Aorta (tissue), 5 donors: ENCODE results near the gene ZNF488. TPM values are rescaled to one million over a fixed set of nuclear protein-coding genes. Genes with fewer than 3 reads are reported as not detected.

ENCODE experiments used
- ATAC-seq: fragments of 200-7000 bp; cut with Tn5 transposase; one replicate; pipeline ENCODE4 v1.9.1; 2022; ENCODE audit warnings: moderate library complexity; ENCODE audit not compliant: low FRiP score
- DNase-seq, 2 donors: peaks; one replicate each; pipeline ENCODE4 v3.0.0-alpha.2; 2020
- H3K27ac ChIP-seq, 2 donors: one replicate each; pipeline ENCODE4 v1.5.1; 2013; ENCODE audit warnings: low read length in 2 of 2, mild to moderate bottlenecking in 2 of 2, moderate library complexity in 2 of 2, control low read depth in 1 of 2, inconsistent platforms in 1 of 2, low read depth in 1 of 2
- H3K27me3 ChIP-seq, 2 donors: one replicate each; pipeline ENCODE4 v1.6.1; 2013; ENCODE audit warnings: control low read depth in 1 of 2, low read length in 1 of 2, mild to moderate bottlenecking in 1 of 2, moderate library complexity in 1 of 2; ENCODE audit not compliant: insufficient read depth in 2 of 2, control insufficient read depth in 1 of 2
- H3K36me3 ChIP-seq, 2 donors: one replicate each; pipeline ENCODE4 v1.6.1; 2013; ENCODE audit warnings: control low read depth in 1 of 2, low read length in 1 of 2, mild to moderate bottlenecking in 1 of 2; ENCODE audit not compliant: insufficient read depth in 2 of 2, control insufficient read depth in 1 of 2
- H3K4me1 ChIP-seq, 2 donors: one replicate each; pipeline ENCODE4 v1.6.1; 2013; ENCODE audit warnings: low read length in 2 of 2, control low read depth in 1 of 2, mild to moderate bottlenecking in 1 of 2, moderate library complexity in 1 of 2; ENCODE audit not compliant: insufficient read depth in 2 of 2, control insufficient read depth in 1 of 2
- H3K4me3 ChIP-seq, 2 donors: one replicate each; pipeline ENCODE4 v1.5.1; 2013; ENCODE audit warnings: low read length in 2 of 2, control low read depth in 1 of 2, mild to moderate bottlenecking in 1 of 2
- H3K9me3 ChIP-seq: one replicate; pipeline ENCODE4 v1.6.1; 2013; ENCODE audit warnings: mild to moderate bottlenecking, low read length; ENCODE audit not compliant: control insufficient read depth
- WGBS, 2 donors: extraction: QIAGEN DNeasy Blood & Tissue Kit; methylation state at CpG; one replicate each; pipeline ENCODE4 v1.1.7; 2013; 5-methylcytosine and 5-hydroxymethylcytosine counted together
- intact Hi-C, 2 donors: fragments of 100-400 bp; cut with DNase I; formaldehyde crosslinking; loops; one replicate each; pipeline versions ENCODE4 v1.14.2 to v1.15.0; 2022
- long read RNA-seq, 2 donors: library from polyadenylated mRNA; unstranded; transcript quantifications; one replicate each; pipeline ENCODE4 v2.0.0, GENCODE V29; 2020 to 2021
- polyA plus RNA-seq, 2 donors: library from polyadenylated mRNA; stranded (reverse); fragments of 200-250 nt; gene quantifications; one replicate each; pipeline ENCODE4 v1.2.3, GENCODE V29; 2013
- total RNA-seq, 2 donors: library from RNA; stranded (reverse); fragmentation: NEBNext Ultra II Directional; extraction: Animal tissue kit (Norgen Biotek cat#: 25700); gene quantifications; one replicate each; pipeline ENCODE4 v1.2.1, GENCODE V29; 2021
- donor health status: healthy with polysubstance abuse.
- donor health status: Bipolar disorder and iron deficiency.
- donor health status: DM: no; HTN: no; CAD: no.
- donor health status: DM: no; HTN: no; CAD: no.
- donor health status: DM: yes; HTN: yes; CAD: no.

ZNF488 gene
- total RNA-seq, result under 1 TPM in 1 of 2 donors, not detected in 1; 0.12 TPM
- 1 to 10 TPM in 1 of 2 donors, under 1 TPM in 1; 0.20 to 3.8 TPM for polyA plus RNA-seq
- long read RNA-seq, donor 1, result 0 reads
- long read RNA-seq, donor 2, partial matches to known transcripts, result 1 of 2 reads
- long read RNA-seq, donor 2, other reads (novel, unspliced or antisense), result 0 of 2 reads

GRCh38 chr10:47384148-47384921 lies at the start of gene ZNF488:
Gene ZNF488, minus strand, starts transcription at chr10:47384293. Its CDS starts 15,464 bp downstream, at chr10:47368829.
- ATAC-seq, result peak; percentile 96
- no peaks in the 10 kb centered on the region for H3K9me3 ChIP-seq
- no peaks in the 10 kb centered on the region for H3K36me3 ChIP-seq
- peak within 1 kb of the TSS in 1 of 2 donors; percentile 28 for H3K27ac ChIP-seq
- DNase-seq, result peak; percentile 85 to 94
- H3K27me3 ChIP-seq, result no peaks in the 10 kb centered on the region
- H3K4me3 ChIP-seq, result peak within 1 kb of the TSS; percentile 80 to 82
- WGBS, 2 donors, result 0 to 1% methylated on average over 43 to 75 of the region's 75 CpGs
- no peaks in the 10 kb centered on the region for H3K4me1 ChIP-seq
- intact Hi-C loops, result no loop called here

- H3K4me1 ChIP-seq, result no peaks in the 10 kb centered on the region
- intact Hi-C loops, result no loop called here
- no peak overlapping the region for H3K4me3 ChIP-seq
- ATAC-seq (no peak), DNase-seq (no peak)
- WGBS, 2 donors, result 87% methylated on average over 4 of the region's 4 CpGs
- no peaks in the 10 kb centered on the region for H3K9me3 ChIP-seq
- no peaks in the 10 kb centered on the region for H3K27me3 ChIP-seq
- H3K36me3 ChIP-seq, result no peaks in the 10 kb centered on the region
- H3K27ac ChIP-seq, result no peak overlapping the region
Observed at GRCh38 chr10:47425813-47426419, 41.8 kb upstream of the ZNF488 start.

- no peaks in the 10 kb centered on the region for H3K36me3 ChIP-seq
- DNase-seq (no peak), ATAC-seq (no peak)
- 65 to 67% methylated on average over 8 of the region's 8 CpGs for WGBS, 2 donors
- intact Hi-C loops, result no loop called here
- H3K9me3 ChIP-seq, result no peaks in the 10 kb centered on the region
- no peak overlapping the region for H3K4me3 ChIP-seq
- H3K27me3 ChIP-seq, result no peaks in the 10 kb centered on the region
- H3K4me1 ChIP-seq, result no peaks in the 10 kb centered on the region
- no peak overlapping the region for H3K27ac ChIP-seq
Observed at GRCh38 chr10:47424231-47424630, 40.1 kb upstream of the ZNF488 start.

GRCh38 chr10:47423476-47423875 lies 39.4 kb upstream of the ZNF488 start:
- Histone ChIP-seq H3K4me1 (no peaks in the 10 kb centered on the region), H3K27me3 (no peaks in the 10 kb centered on the region), H3K9me3 (no peaks in the 10 kb centered on the region), H3K4me3 (no peak overlapping the region), H3K27ac (no peak overlapping the region), H3K36me3 (no peaks in the 10 kb centered on the region)
- intact Hi-C loops, result no loop called here
- ATAC-seq (no peak), DNase-seq (no peak)
- 83 to 87% methylated on average over 4 of the region's 4 CpGs for WGBS, 2 donors

GRCh38 chr10:47421057-47421952 lies 37.2 kb upstream of the ZNF488 start:
- H3K4me3 ChIP-seq, result no peak overlapping the region
- H3K36me3 ChIP-seq, result no peaks in the 10 kb centered on the region
- intact Hi-C loops, result no loop called here
- ATAC-seq (no peak), DNase-seq (no peak)
- H3K27me3 ChIP-seq, result no peaks in the 10 kb centered on the region
- 87% methylated on average over 7 of the region's 7 CpGs for WGBS, 2 donors
- H3K27ac ChIP-seq, result no peak overlapping the region
- no peaks in the 10 kb centered on the region for H3K9me3 ChIP-seq
- H3K4me1 ChIP-seq, result no peaks in the 10 kb centered on the region

- DNase-seq (no peak), ATAC-seq (no peak)
- H3K36me3 ChIP-seq, result no peaks in the 10 kb centered on the region
- H3K9me3 ChIP-seq, result no peaks in the 10 kb centered on the region
- no peaks in the 10 kb centered on the region for H3K27me3 ChIP-seq
- WGBS, 2 donors, result 83% methylated on average over 14 of the region's 14 CpGs
- H3K27ac ChIP-seq, result no peak overlapping the region
- no peaks in the 10 kb centered on the region for H3K4me1 ChIP-seq
- intact Hi-C loops, result no loop called here
- H3K4me3 ChIP-seq, result no peak overlapping the region
Observed at GRCh38 chr10:47420305-47421056, 36.4 kb upstream of the ZNF488 start.

GRCh38 chr10:47419421-47419820 lies 35.3 kb upstream of the ZNF488 start:
- WGBS, 2 donors, result 94 to 100% methylated on average over 1 to 2 of the region's 2 CpGs
- H3K9me3 ChIP-seq, result no peaks in the 10 kb centered on the region
- H3K4me1 ChIP-seq, result no peaks in the 10 kb centered on the region
- no peak overlapping the region for H3K27ac ChIP-seq
- H3K27me3 ChIP-seq, result no peaks in the 10 kb centered on the region
- intact Hi-C loops, result no loop called here
- H3K36me3 ChIP-seq, result no peaks in the 10 kb centered on the region
- no peak overlapping the region for H3K4me3 ChIP-seq
- DNase-seq, result no peak
- ATAC-seq, result peak; percentile 19

- H3K27me3 ChIP-seq, result no peaks in the 10 kb centered on the region
- no peak overlapping the region for H3K4me3 ChIP-seq
- no peak overlapping the region for H3K27ac ChIP-seq
- H3K9me3 ChIP-seq, result no peaks in the 10 kb centered on the region
- WGBS, 2 donors, result 91 to 94% methylated on average over 4 of the region's 4 CpGs
- H3K4me1 ChIP-seq, result no peaks in the 10 kb centered on the region
- intact Hi-C loops, result no loop called here
- ATAC-seq (no peak), DNase-seq (no peak)
- no peaks in the 10 kb centered on the region for H3K36me3 ChIP-seq
Observed at GRCh38 chr10:47418966-47419365, 34.9 kb upstream of the ZNF488 start.
